Measurements from ENCODE around the gene ANAPC15. TPM values are rescaled to one million over a fixed set of nuclear protein-coding genes. Genes with fewer than 3 reads are reported as not detected.
A peak's percentile ranks its signal among the peaks of the same experiment; 100 is the strongest.

Gene ANAPC15
- total and polyA plus RNA-seq, 9 of the 15 experiments (the other 6 are each of a cell fraction or from before 2014, with no cell fraction given): 53.0 to 254 (median 75.7) TPM

DNA sequence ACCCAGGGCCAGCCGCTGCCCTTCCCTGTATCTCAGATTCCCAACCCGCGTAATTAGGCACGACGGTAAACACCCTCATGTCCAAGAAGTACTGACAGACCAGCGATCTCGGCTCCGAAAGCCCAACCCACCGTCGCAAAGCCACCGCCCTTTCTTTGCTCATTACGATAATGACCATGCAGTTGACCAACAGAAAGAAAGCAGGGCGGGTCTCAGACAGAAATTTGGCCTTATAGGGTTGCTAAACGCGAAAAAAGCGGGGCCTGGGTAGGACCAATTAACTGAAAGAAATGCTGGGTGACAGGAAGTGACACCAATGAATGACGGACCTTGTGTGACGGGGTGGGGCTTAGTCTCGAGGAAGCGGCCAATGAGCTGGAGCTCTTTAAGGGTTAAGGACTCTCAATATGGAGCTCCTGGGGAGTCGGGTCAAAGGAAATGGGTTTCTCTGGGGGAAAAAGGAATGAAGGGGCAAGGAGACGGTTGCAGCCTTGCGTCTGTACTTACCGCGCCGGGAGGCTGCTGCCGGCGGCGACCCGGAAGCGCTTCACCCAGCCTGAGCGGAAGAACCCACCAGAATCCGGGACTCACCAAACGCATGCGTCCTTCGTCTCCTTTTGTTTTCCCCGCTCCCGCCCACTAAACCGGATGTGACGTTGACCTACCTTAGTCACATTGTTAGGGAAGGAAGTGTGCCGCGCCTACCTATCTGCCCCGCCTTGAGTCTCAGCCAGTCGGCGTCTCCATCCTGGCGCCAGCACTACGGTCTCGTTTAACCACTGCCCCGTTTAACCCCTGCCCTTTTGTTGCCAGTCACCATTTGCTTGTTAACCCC, at the start of gene ANAPC15 (continued):
- TF ChIP-seq ZNF77 (CRISPR knock-in tag; IDR thresholded peaks at IDR 0.05): no peak
- TF ChIP-seq POU5F1 (IDR thresholded peaks at IDR 0.05; ENCODE audit: borderline replicate concordance, low read depth, low read length, partially characterized antibody): no peak
- TF ChIP-seq TFAM (CRISPR knock-in tag; conservative IDR thresholded peaks at IDR 0.05): no peak
- TF ChIP-seq, protein P1, sequence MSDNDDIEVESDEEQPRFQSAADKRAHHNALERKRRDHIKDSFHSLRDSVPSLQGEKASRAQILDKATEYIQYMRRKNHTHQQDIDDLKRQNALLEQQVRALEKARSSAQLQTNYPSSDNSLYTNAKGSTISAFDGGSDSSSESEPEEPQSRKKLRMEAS (CRISPR knock-in tag; IDR thresholded peaks at IDR 0.05): peak; percentile 75
- TF ChIP-seq, protein P2, sequence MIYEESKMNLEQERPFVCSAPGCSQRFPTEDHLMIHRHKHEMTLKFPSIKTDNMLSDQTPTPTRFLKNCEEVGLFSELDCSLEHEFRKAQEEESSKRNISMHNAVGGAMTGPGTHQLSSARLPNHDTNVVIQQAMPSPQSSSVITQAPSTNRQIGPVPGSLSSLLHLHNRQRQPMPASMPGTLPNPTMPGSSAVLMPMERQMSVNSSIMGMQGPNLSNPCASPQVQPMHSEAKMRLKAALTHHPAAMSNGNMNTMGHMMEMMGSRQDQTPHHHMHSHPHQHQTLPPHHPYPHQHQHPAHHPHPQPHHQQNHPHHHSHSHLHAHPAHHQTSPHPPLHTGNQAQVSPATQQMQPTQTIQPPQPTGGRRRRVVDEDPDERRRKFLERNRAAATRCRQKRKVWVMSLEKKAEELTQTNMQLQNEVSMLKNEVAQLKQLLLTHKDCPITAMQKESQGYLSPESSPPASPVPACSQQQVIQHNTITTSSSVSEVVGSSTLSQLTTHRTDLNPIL (CRISPR knock-in tag; IDR thresholded peaks at IDR 0.05): no peak
- TF ChIP-seq HDAC3 (IDR thresholded peaks at IDR 0.05; ENCODE audit: borderline replicate concordance, partially characterized antibody): no peak
- TF ChIP-seq KLF13 (tag; IDR thresholded peaks at IDR 0.05; ENCODE audit: borderline replicate concordance, low read depth): no peak
- no peak for TF ChIP-seq ZNF239 (CRISPR knock-in tag; IDR thresholded peaks at IDR 0.05)
- TF ChIP-seq, protein P3, sequence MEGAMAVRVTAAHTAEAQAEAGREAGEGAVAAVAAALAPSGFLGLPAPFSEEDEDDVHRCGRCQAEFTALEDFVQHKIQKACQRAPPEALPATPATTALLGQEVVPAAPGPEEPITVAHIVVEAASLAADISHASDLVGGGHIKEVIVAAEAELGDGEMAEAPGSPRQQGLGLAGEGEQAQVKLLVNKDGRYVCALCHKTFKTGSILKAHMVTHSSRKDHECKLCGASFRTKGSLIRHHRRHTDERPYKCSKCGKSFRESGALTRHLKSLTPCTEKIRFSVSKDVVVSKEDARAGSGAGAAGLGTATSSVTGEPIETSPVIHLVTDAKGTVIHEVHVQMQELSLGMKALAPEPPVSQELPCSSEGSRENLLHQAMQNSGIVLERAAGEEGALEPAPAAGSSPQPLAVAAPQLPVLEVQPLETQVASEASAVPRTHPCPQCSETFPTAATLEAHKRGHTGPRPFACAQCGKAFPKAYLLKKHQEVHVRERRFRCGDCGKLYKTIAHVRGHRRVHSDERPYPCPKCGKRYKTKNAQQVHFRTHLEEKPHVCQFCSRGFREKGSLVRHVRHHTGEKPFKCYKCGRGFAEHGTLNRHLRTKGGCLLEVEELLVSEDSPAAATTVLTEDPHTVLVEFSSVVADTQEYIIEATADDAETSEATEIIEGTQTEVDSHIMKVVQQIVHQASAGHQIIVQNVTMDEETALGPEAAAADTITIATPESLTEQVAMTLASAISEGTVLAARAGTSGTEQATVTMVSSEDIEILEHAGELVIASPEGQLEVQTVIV (CRISPR knock-in tag; IDR thresholded peaks at IDR 0.05; ENCODE audit: borderline replicate concordance): no peak
- TF ChIP-seq, protein P4, sequence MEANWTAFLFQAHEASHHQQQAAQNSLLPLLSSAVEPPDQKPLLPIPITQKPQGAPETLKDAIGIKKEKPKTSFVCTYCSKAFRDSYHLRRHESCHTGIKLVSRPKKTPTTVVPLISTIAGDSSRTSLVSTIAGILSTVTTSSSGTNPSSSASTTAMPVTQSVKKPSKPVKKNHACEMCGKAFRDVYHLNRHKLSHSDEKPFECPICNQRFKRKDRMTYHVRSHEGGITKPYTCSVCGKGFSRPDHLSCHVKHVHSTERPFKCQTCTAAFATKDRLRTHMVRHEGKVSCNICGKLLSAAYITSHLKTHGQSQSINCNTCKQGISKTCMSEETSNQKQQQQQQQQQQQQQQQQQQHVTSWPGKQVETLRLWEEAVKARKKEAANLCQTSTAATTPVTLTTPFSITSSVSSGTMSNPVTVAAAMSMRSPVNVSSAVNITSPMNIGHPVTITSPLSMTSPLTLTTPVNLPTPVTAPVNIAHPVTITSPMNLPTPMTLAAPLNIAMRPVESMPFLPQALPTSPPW (CRISPR knock-in tag; IDR thresholded peaks at IDR 0.05): no peak
- peak; percentile 68 for TF ChIP-seq ETV1 (tag; conservative IDR thresholded peaks at IDR 0.05; ENCODE audit: low read depth)
- no peak for TF ChIP-seq GTF2A2 (tag; IDR thresholded peaks at IDR 0.05)
- TF ChIP-seq ZFP1 (CRISPR knock-in tag; IDR thresholded peaks at IDR 0.05): no peak
- no peak for TF ChIP-seq IFI16 (CRISPR knock-in tag; IDR thresholded peaks at IDR 0.05)
- TF ChIP-seq, protein P5, sequence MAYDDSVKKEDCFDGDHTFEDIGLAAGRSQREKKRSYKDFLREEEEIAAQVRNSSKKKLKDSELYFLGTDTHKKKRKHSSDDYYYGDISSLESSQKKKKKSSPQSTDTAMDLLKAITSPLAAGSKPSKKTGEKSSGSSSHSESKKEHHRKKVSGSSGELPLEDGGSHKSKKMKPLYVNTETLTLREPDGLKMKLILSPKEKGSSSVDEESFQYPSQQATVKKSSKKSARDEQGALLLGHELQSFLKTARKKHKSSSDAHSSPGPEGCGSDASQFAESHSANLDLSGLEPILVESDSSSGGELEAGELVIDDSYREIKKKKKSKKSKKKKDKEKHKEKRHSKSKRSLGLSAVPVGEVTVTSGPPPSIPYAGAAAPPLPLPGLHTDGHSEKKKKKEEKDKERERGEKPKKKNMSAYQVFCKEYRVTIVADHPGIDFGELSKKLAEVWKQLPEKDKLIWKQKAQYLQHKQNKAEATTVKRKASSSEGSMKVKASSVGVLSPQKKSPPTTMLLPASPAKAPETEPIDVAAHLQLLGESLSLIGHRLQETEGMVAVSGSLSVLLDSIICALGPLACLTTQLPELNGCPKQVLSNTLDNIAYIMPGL (CRISPR knock-in tag; IDR thresholded peaks at IDR 0.05): no peak
- no peak for TF ChIP-seq TAF15 (IDR thresholded peaks at IDR 0.05; ENCODE audit: low read depth, low read length)
